Measurements from ENCODE around the gene NWD2.
"Not testable (repeated sequence)": the region's sequence is repeated elsewhere in the genome, so short reads cannot be mapped to it uniquely, and the experiment has no call there.

Gene NWD2, protein sequence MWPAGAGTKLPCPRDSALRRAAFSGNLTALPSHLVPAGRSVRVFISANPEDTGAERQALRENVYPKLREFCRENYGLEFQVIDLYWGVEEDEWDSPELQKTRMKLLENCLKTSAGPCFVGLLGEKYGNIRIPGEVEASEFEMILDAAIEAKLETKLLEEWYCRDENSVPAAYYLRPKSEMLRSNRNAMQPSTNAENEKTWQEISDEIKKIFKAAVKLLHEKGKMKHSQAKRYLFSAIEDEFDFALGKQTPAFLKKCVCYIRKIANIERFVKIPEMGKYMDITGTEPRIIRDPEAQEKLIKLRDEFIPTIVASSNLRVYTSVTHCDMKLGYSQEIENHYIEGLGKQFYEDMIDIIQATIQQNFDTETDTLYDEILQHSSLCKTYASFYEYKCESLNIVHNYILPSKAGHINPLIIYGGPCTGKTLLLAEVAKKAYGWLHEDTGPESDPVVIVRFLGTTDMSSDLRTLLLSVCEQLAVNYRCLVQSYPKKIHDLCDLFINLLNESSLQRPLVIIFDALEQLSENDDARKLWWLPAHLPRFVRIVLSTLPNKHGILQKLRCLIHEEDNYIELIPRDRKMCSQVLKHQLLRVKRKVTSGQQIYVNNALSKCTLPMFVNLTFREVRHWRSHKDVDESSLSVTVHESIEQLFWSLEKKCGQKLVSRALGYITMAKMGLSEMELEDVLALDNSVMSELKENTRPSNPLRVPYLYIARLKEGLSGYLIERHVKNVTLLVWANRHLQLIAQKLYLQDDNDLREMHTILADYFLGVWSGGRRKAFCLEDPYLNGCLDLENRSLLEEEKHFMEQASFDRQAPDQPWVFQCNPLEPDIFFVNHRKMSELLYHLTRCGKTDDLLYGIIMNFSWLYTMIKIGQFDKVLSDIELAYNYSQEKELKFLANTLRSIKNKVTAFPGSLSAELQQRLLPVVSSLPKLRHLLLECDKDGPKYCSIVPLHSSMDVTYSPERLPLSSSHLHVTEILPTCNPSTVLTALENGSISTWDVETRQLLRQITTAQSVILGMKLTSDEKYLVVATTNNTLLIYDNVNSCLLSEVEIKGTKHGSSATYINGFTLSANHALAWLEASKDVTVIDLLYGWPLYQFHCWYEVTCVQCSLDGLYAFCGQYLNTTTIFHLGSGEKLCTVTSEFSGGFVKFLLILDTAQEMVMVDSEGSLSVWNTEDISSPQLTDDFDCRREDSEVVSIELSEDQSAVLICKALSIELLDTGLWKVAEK (N-terminal part only)

DNA sequence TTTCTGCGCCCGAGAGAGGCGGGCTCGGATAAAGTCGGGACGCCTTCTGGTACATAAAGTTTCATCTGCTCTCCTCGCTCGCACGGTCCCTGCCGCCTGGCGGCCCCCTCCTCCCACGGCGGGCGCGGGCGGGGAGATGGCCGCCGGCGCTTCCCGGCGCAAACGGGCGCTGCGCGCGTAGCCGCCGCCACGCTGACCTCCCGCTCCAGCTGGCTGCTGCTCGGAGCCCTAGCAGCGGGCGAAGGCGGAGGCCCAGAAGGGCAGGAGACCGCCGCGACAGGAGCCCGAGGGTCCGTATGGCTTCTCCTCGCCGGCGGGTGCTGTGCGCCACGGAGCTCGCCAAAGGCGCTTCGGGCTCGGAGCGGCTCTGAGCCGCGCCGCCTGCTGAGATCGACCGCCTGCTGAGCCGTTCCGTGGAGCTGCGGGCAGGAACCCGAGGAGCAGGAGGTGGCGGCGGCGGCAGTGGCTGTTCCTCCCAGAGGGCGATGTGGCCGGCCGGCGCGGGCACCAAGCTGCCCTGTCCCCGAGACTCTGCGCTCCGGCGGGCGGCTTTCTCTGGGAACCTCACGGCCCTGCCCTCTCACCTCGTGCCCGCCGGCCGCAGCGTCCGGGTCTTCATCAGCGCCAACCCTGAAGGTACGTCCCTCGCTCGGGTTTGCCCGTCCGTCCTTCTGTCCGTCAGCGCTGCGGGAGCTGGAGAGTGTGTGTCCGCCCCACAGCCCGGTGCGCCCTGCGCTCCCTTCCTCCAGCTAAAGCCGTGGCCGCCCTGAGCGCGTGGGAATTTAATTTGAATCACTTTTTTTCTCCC, at the start of gene NWD2:
Gene NWD2, plus strand, starts transcription at position 161 of the 808 bp plus-strand sequence. Its CDS starts 325 bp downstream, at position 486.
- in situ Hi-C loops (cut with HindIII; ENCODE audit: low pct_unique_long_range_greater_than_20kb, low sequenced_read_pairs): no loop called here

DNA sequence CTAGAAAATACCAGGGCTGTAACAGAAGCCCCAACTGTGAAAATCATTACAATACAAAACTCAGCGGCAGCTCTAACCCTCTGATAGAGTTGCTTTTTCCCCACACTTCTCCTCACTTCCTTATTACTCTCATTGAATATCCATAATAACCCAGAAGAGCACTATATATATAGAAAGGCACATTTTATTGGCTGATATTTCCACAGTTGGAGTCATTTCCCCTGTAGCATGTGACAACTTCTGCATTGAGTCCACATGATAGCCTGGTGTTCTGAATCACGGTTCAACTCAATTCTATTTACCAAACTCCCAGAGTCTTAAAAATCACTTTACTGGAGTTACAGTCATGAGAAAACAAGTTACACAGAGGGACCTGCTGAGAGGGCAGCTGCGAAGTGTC, 46.6 kb upstream of the NWD2 start:
- no peak for TF ChIP-seq JUND (IDR thresholded peaks at IDR 0.05; ENCODE audit: low read depth)
- no peak for DNase-seq (ENCODE audit: low read depth in 1 of 2, low spot score in 1 of 2)
- in situ Hi-C loops (cut with HindIII; ENCODE audit: low pct_unique_long_range_greater_than_20kb, low sequenced_read_pairs): no loop called here

More for the DNA sequence above, at the start of gene NWD2:
- TF ChIP-seq JUND (IDR thresholded peaks at IDR 0.05; ENCODE audit: low read depth): no peak
- DNase-seq (ENCODE audit: low read depth in 1 of 2, low spot score in 1 of 2): no peak

DNA sequence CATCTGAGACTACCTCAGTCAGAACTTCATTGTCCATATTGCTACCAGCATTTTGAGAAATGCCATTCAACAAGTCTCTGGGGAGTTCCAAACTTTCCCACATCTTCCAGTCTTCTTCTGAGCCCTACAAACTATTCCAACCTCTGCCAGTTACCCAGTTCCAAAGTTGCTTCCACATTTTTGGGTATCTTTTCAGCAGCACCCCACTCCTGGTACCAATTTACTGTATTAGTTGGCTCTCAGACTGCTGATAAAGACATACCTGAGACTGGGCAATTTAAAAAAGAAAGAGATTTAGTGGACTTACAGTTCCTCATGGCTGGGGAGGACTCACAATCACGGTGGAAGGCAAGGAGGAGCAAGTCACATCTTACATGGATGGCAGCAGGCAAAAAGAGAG, 39.8 kb upstream of the NWD2 start:
- in situ Hi-C loops (cut with HindIII; ENCODE audit: low pct_unique_long_range_greater_than_20kb, low sequenced_read_pairs); DNase-seq (ENCODE audit: low read depth in 1 of 2, low spot score in 1 of 2): not testable (repeated sequence)

DNA sequence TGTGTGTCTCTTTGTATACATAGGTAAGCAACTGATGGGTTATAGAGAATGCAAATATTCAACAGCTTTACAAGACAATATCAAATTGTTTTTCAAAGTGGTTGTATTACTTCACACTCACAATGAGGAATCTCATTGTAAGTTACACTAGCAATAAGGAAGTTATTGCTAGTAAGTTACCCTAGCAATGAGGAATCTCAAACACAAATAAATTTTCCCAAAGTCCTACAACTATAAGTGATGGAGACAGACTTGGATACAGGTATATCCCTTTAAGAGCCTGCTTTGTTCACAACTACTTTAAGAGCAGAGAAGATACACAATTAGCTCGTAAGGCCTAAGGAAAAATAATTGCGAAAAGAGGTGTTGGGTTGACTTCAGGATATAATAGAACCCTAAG, 28.3 kb upstream of the NWD2 start:
- in situ Hi-C loops (cut with HindIII; ENCODE audit: low pct_unique_long_range_greater_than_20kb, low sequenced_read_pairs): no loop called here
- no peak for TF ChIP-seq JUND (IDR thresholded peaks at IDR 0.05; ENCODE audit: low read depth)
- DNase-seq (ENCODE audit: low read depth in 1 of 2, low spot score in 1 of 2): no peak

DNA sequence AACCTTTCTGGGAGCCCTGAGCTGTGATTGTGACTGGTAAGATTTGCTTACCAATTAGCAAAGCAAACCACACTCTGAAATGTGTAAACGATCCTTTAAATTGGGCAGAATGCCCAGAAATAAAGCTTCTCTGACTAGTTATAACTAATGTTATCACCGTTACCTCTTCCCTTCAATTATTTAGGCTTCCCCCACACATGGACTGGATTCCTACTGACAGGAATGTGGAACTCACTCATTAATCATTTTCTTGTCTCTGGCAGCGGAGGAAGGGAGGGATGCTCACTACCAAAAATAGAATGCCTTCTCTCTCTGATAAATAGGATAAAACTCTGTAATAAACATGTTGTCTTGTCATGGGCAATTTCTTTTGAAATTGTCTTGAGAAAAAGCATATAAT, 25.3 kb upstream of the NWD2 start:
- in situ Hi-C loops (cut with HindIII; ENCODE audit: low pct_unique_long_range_greater_than_20kb, low sequenced_read_pairs): no loop called here
- TF ChIP-seq JUND (IDR thresholded peaks at IDR 0.05; ENCODE audit: low read depth): no peak
- DNase-seq (ENCODE audit: low read depth in 1 of 2, low spot score in 1 of 2): no peak

DNA sequence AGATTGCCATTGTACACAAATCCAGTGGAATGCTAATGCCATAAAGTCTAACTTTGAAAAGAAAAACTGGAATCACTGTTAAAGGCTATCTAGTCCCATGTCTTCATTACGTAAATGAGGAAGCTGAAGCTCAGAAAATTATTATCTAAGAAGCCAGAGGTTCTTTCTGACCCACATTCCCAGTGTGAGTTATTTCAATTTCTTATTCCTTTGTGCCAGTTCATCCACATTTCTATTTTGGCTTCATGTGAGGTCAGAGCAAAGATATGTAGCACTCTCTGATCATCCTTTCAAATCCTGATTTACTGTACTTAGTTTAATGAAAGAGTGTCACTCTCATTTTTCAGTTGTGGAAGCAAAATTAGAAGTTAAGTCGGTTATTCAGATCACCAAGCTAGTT, 24.6 kb upstream of the NWD2 start:
- no peak for DNase-seq (ENCODE audit: low read depth in 1 of 2, low spot score in 1 of 2)
- TF ChIP-seq JUND (IDR thresholded peaks at IDR 0.05; ENCODE audit: low read depth): no peak
- in situ Hi-C loops (cut with HindIII; ENCODE audit: low pct_unique_long_range_greater_than_20kb, low sequenced_read_pairs): no loop called here

DNA sequence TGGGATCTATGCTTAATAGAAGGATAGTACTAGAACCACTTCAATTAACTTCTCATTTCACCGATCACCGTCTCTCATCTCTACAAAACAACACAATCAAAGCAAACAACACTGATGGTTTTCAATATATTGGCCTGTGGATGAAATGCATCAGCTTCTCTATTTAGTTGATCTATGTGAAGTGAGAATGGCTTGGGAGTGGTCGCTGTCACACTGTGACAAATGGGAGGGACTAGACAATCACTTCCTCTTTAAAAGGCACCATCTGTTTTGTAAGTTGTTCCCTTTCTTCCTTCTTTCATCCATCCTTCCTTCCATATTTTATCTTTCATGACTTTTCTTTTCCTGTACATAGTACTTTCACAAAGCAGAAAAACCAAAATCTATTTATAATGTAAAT, 23.9 kb upstream of the NWD2 start:
- in situ Hi-C loops (cut with HindIII; ENCODE audit: low pct_unique_long_range_greater_than_20kb, low sequenced_read_pairs): no loop called here
- TF ChIP-seq JUND (IDR thresholded peaks at IDR 0.05; ENCODE audit: low read depth): no peak
- DNase-seq (ENCODE audit: low read depth in 1 of 2, low spot score in 1 of 2): no peak

DNA sequence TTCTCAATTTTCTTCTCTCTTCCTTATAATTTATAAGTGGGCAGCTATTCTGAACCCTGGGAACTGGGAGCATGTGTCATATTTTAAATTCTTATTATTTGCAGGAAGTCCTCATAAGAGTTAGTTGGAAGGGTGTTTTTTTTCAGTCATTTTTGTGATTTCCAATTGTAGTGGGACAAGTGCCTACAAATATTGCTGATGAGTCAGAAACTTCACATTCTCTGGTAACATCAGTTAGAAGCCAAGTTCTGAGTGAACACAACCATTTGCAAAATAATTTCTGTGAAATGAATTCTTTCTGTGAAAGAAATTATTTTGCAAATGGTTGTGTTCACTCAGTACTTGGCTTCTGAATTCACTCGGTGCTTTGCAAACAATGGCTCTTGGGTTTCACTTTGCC, 20.8 kb upstream of the NWD2 start:
- no peak for TF ChIP-seq JUND (IDR thresholded peaks at IDR 0.05; ENCODE audit: low read depth)
- in situ Hi-C loops (cut with HindIII; ENCODE audit: low pct_unique_long_range_greater_than_20kb, low sequenced_read_pairs): no loop called here
- DNase-seq (ENCODE audit: low read depth in 1 of 2, low spot score in 1 of 2): no peak

DNA sequence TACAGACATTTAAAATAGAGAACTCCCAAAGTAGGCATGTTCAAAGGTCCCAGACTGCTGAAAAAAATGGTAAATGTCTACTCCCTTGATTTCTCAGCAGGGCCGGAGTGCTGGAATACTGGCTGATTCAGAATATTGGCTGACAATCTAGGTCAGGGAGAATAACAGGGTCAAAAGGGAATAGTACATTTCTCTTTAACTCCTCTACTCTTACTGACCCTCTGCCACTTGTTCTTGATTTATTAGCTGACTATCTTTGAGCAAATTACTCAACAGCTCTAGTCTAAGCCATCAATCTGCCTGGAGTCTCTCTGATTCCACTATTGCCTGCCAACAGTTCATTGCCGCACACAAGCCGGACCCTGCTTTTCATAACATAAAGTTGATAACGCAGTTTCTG, 19.7 kb upstream of the NWD2 start:
- in situ Hi-C loops (cut with HindIII; ENCODE audit: low pct_unique_long_range_greater_than_20kb, low sequenced_read_pairs): no loop called here
- DNase-seq (ENCODE audit: low read depth in 1 of 2, low spot score in 1 of 2): no peak
- TF ChIP-seq JUND (IDR thresholded peaks at IDR 0.05; ENCODE audit: low read depth): no peak

DNA sequence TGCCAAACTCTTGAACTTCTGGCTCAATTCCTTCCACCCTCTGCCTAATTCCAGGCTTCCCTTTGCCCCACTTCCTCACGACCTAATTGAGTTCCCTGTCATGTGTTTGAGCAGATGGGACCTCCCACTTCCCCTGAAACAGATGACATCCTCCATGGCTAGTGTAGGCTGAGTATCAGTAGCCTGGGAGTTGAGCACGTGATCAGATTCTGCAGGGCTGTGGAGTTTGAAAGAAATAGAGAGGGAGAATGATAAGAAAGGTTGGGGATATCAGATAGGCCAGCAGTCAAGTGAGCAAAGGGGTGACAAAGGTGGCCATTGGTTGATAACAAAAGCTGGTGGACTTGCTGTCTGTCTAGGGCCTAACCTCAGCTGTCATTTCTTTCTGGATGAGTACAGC, 18.8 kb upstream of the NWD2 start:
- DNase-seq (ENCODE audit: low read depth in 1 of 2, low spot score in 1 of 2): no peak
- in situ Hi-C loops (cut with HindIII; ENCODE audit: low pct_unique_long_range_greater_than_20kb, low sequenced_read_pairs): no loop called here
- no peak for TF ChIP-seq JUND (IDR thresholded peaks at IDR 0.05; ENCODE audit: low read depth)

DNA sequence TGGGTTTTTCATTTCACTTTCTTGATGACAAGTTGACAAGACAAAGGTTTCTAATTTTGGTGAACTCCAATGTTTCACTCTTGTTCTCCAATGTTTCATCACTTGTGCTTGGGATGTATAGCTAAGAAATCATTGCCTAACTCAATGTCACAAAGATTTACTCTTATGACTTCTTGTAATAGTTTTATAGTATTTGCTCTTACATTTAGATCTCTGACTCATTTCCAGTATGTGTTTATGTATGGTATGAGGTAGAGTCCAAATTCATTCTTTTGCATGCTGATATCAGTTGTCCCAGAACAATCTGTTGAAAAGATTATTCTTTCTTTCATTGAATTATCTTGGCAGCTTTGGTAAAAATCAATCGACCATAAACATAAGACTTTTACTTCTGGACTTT, 12.2 kb upstream of the NWD2 start:
- DNase-seq (ENCODE audit: low read depth in 1 of 2, low spot score in 1 of 2): no peak
- no peak for TF ChIP-seq JUND (IDR thresholded peaks at IDR 0.05; ENCODE audit: low read depth)
- in situ Hi-C loops (cut with HindIII; ENCODE audit: low pct_unique_long_range_greater_than_20kb, low sequenced_read_pairs): no loop called here

DNA sequence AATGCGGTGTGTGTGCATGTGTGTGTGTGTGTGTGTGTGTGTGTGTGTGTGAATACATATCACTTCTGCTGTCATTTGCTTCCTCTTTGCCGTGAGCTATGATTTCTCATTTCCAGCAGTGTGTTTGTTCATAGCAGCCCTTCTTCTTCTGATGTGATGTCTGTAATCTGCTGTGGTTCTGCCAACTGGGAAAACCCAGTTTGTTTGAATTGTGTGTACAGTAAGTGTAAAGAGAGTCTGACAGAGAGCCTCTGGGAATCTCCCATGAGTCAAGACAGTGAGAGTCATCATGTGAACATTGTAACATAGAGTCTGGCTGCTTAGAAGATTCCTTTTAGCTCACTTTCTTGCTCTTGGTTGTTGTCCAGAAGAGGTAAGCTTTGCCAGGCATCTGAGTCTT, 8.4 kb upstream of the NWD2 start:
- no peak for DNase-seq (ENCODE audit: low read depth in 1 of 2, low spot score in 1 of 2)
- in situ Hi-C loops (cut with HindIII; ENCODE audit: low pct_unique_long_range_greater_than_20kb, low sequenced_read_pairs): no loop called here
- no peak for TF ChIP-seq JUND (IDR thresholded peaks at IDR 0.05; ENCODE audit: low read depth)

Data from T47D (cell line).